ENCODE measurements around the gene GPX4. TPM values are rescaled to one million over a fixed set of nuclear protein-coding genes. Genes with fewer than 3 reads are reported as not detected.

Gene GPX4
- total and polyA plus RNA-seq, 2 donors (not counting 1 experiment from before 2014, with no cell fraction given), result 213 to 317 TPM

- H3K27me3 Mint-ChIP-seq, result no peaks in the 10 kb centered on the region
- H4K20me1 ChIP-seq (ENCODE audit: control insufficient read depth, insufficient read depth, low read length, poor library complexity, severe bottlenecking), result peaks cover 82% of the 10 kb centered on the region
- peaks cover 44 to 53% of the 10 kb centered on the region in 2 donors for H3K4me1 ChIP-seq (ENCODE audit: control insufficient read depth in 2 of 2, insufficient read depth in 2 of 2, low read length in 2 of 2)
- H3K9me3 ChIP-seq (ENCODE audit: control extremely low read depth in 1 of 3, control insufficient read depth in 2 of 3, insufficient read depth in 1 of 3, low read length in 2 of 3), result no peaks in the 10 kb centered on the region
- H3K27ac Mint-ChIP-seq, result peak overlapping the region; percentile 32
- ChIA-PET POLR2A (interaction anchor here (0.7 to 5.5 kb wide), 7 partner anchors 9 to 162 kb away, joined by 4 to 65 read pairs (median 8); partner anchors contain the start of genes ABCA7 and GPX4), CTCF (interaction anchor here (1.9 kb wide), 1 partner anchor 33 kb away, joined by 10 read pairs; no protein-coding TSS in a partner anchor)
- H3K79me2 ChIP-seq (ENCODE audit: control insufficient read depth, insufficient read depth, low read length), result peaks cover 52% of the 10 kb centered on the region
- intact Hi-C loops (cut with micrococcal nuclease), result no loop called here
- no peak overlapping the region for H3K9ac ChIP-seq (ENCODE audit: low read length)
- no peak overlapping the region for H3K4me3 ChIP-seq (ENCODE audit: control extremely low read depth in 1 of 5, extremely low read depth in 1 of 5, insufficient read depth in 1 of 5, low read depth in 2 of 5, low read length in 4 of 5)
- no peak overlapping the region for H3K27ac ChIP-seq (ENCODE audit: low read length in 2 of 2)
- H3K36me3 ChIP-seq (replicated peaks in 1 of 2; ENCODE audit: control extremely low read depth in 1 of 2, control insufficient read depth in 1 of 2, extremely low read depth in 1 of 2, insufficient read depth in 2 of 2, low read length in 1 of 2), result peaks cover 0 to 52% of the 10 kb centered on the region in 2 experiments
- no peak overlapping the region for H3K4me3 Mint-ChIP-seq
- DNase-seq (no peak), ATAC-seq (ENCODE audit: low read depth) (no peak)
- no peaks in the 10 kb centered on the region for H3K27me3 ChIP-seq (replicated peaks in 1 of 4; ENCODE audit: control extremely low read depth in 1 of 4, control insufficient read depth in 3 of 4, insufficient read depth in 4 of 4, low read length in 3 of 4)
- no peak overlapping the region for H3K4me2 ChIP-seq (replicated peaks; ENCODE audit: low read depth, low read length, poor library complexity, severe bottlenecking)
- no peaks in the 10 kb centered on the region for H3K9me3 Mint-ChIP-seq (ENCODE audit: insufficient read depth)
- peaks cover 43% of the 10 kb centered on the region for H3K4me1 Mint-ChIP-seq
- TF ChIP-seq, protein P1, sequence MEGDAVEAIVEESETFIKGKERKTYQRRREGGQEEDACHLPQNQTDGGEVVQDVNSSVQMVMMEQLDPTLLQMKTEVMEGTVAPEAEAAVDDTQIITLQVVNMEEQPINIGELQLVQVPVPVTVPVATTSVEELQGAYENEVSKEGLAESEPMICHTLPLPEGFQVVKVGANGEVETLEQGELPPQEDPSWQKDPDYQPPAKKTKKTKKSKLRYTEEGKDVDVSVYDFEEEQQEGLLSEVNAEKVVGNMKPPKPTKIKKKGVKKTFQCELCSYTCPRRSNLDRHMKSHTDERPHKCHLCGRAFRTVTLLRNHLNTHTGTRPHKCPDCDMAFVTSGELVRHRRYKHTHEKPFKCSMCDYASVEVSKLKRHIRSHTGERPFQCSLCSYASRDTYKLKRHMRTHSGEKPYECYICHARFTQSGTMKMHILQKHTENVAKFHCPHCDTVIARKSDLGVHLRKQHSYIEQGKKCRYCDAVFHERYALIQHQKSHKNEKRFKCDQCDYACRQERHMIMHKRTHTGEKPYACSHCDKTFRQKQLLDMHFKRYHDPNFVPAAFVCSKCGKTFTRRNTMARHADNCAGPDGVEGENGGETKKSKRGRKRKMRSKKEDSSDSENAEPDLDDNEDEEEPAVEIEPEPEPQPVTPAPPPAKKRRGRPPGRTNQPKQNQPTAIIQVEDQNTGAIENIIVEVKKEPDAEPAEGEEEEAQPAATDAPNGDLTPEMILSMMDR (IDR thresholded peaks at IDR 0.05), result no peak
- TF ChIP-seq EZH2 (IDR thresholded peaks at IDR 0.05; ENCODE audit: borderline replicate concordance, insufficient read depth, low read depth, low read length, poor library complexity, severe bottlenecking), result no peak
- no peak overlapping the region for H2AFZ ChIP-seq (ENCODE audit: insufficient read depth, low read depth, low read length, poor library complexity, severe bottlenecking)
- 95% methylated on average over 38 of the region's 38 CpGs for WGBS (ENCODE audit: insufficient coverage)
Observed at GRCh38 chr19:1090731-1091543, 12.9 kb upstream of the GPX4 start.
